Measurements from ENCODE around the gene DAGLA. TPM values are rescaled to one million over a fixed set of nuclear protein-coding genes. Genes with fewer than 3 reads are reported as not detected.
A peak's percentile ranks its signal among the peaks of the same experiment; 100 is the strongest.

Gene DAGLA
- total RNA-seq, 1 donor from 2014 or later = 6.0 TPM

DNA sequence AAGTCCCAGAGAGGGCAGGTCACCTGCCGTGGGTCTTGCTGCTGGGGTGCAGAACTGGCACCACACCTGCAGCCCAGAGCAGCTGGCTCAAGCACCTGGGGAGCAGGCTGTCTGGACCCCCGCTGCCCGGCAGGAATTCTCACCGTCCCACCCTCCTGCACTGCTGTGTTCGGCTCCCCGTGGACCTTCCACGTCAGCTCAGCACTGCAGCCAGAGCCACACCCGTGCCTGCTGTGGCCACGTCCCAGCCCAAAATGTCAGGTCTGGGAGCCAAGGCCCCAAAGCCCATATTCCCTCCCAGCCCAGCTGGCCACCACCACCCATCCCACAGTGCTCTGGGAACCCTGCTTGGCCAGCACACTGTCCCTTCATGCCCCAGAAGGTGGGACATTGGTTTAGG lies 44.2 kb downstream of the DAGLA start:
- no peak overlapping the region for H3K4me3 ChIP-seq
- ATAC-seq = no peak
- H3K27me3 ChIP-seq = no peaks in the 10 kb centered on the region
- H3K27ac ChIP-seq = no peak overlapping the region
- TF ChIP-seq, protein P1, sequence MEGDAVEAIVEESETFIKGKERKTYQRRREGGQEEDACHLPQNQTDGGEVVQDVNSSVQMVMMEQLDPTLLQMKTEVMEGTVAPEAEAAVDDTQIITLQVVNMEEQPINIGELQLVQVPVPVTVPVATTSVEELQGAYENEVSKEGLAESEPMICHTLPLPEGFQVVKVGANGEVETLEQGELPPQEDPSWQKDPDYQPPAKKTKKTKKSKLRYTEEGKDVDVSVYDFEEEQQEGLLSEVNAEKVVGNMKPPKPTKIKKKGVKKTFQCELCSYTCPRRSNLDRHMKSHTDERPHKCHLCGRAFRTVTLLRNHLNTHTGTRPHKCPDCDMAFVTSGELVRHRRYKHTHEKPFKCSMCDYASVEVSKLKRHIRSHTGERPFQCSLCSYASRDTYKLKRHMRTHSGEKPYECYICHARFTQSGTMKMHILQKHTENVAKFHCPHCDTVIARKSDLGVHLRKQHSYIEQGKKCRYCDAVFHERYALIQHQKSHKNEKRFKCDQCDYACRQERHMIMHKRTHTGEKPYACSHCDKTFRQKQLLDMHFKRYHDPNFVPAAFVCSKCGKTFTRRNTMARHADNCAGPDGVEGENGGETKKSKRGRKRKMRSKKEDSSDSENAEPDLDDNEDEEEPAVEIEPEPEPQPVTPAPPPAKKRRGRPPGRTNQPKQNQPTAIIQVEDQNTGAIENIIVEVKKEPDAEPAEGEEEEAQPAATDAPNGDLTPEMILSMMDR (IDR thresholded peaks at IDR 0.05) = no peak
- no peaks in the 10 kb centered on the region for H3K4me1 ChIP-seq
- no peaks in the 10 kb centered on the region for H3K9me3 ChIP-seq
- no peaks in the 10 kb centered on the region for H3K36me3 ChIP-seq
- DNase-seq = no peak
- intact Hi-C loops (cut with DNase I) = no loop called here

DNA sequence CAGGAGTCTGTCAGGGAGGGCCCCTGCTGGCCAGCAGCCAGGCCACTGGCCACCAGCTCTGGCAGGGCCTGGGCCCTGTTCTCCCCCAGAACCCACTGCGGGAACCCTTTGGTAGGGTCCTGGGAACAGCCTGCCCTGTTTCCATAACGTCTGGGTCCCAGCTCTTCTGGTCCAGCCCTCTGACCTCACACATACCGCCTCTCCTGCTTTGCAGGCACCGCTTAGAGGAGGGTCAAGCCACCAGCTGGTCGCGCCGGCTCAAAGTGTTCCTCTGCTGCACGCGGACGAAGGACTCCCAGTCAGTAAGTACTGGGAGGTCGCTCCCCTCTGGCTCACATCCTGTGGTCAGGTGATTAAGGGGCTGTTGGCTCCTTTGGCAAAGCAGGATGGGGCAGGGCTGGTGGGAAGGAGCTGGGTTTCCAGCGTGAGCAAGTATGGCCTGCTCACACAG lies 45.6 kb downstream of the DAGLA start:
- intact Hi-C loops (cut with DNase I) = no loop called here
- DNase-seq = no peak
- Histone ChIP-seq H3K4me1 (no peaks in the 10 kb centered on the region), H3K4me3 (no peak overlapping the region), H3K9me3 (no peaks in the 10 kb centered on the region), H3K27me3 (no peaks in the 10 kb centered on the region), H3K36me3 (no peaks in the 10 kb centered on the region), H3K27ac (no peak overlapping the region)
- ATAC-seq = no peak
- TF ChIP-seq, protein P1 (IDR thresholded peaks at IDR 0.05) = no peak

DNA sequence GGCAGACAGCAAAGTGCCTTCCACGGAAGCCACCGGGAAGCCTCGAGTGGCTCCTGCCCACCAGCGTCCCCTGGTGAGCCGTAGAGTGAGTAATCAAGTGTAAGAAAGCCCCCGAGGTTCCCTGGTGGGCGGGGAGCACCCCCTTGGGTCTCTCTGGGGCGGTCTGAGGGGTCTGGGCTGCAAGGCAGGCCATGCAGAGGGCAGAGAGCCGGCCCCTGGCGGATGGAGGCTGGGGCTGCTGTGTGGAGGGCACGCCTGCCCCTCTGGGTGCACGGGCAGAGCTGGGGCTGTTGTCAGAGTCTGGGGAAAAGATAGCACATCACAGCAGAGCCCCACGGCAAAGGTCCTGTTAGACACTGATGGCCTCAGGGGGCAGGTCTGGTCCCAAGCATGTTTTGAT lies 46.6 kb downstream of the DAGLA start:
- no peak overlapping the region for H3K27ac ChIP-seq
- H3K36me3 ChIP-seq = no peaks in the 10 kb centered on the region
- no peaks in the 10 kb centered on the region for H3K9me3 ChIP-seq
- TF ChIP-seq, protein P1 (IDR thresholded peaks at IDR 0.05) = no peak
- ATAC-seq (no peak), DNase-seq (no peak)
- no peaks in the 10 kb centered on the region for H3K27me3 ChIP-seq
- H3K4me3 ChIP-seq = no peak overlapping the region
- H3K4me1 ChIP-seq = no peaks in the 10 kb centered on the region
- intact Hi-C loops (cut with DNase I) = no loop called here

DNA sequence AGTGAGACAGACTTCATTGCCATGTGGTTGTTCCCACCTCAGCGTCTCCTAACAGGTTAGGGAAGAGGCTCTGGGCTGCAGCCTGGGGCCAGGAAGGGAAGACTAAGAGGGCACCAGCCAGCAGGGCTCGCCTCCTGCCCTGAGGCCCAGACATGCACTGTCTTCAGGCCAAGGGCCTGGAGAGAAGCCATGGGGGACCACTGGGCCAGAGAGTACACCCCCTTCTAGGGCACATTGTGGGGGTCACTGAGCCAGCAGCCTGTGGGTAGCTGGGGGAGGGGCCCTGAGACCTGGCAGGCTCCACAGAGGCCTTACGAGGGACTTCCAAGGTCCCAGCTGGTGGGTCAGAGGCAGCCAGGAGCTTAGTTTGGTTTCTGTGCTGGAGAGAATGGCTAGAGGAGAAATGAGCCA lies 47.2 kb downstream of the DAGLA start:
- Histone ChIP-seq H3K4me1 (no peaks in the 10 kb centered on the region), H3K27ac (peak overlapping the region; percentile 6), H3K27me3 (no peaks in the 10 kb centered on the region), H3K4me3 (no peak overlapping the region), H3K36me3 (no peaks in the 10 kb centered on the region), H3K9me3 (no peaks in the 10 kb centered on the region)
- no peak for DNase-seq
- no peak for ATAC-seq
- intact Hi-C loops (cut with DNase I) = no loop called here
- TF ChIP-seq, protein P1 (IDR thresholded peaks at IDR 0.05) = no peak

DNA sequence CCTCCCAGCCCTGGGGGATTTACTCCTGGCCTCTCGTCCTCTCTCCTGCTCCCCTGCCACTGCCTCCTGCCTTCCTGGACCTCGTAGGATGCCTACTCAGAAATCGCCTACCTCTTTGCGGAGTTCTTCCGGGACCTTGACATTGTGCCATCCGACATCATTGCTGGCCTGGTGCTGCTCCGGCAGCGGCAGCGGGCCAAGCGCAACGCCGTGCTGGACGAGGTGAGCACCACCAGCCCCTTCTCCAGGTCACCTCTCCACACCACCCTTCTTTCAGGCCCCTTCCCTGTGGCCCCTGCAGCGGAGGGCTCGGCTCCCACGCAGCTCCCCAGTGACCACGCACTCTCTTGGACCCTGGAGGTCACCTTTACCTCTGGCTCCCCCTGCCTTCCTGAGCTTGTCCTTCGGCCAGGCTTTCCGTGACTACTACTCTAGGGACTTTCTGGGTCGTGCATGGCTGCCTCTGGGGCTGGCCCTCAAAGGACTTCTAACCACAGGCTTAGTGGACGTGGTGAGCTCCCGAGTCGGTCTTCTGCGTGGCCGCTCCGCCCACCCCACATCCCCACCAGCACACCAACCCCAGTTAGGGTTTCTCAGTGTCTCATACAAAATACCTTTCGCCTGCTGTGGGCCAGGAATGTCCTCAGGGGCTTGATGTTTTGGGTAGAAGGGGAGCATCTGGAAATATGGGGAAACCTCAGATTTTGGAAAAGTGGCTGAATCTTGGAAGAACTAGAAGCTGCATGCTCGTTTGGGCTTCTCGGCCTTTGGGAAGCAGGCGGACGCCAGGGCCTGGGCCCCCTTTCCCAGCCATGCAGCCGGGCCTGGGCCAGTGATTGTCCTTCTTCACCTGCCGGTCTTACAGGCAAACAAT lies 48.1 kb downstream of the DAGLA start:
- H3K36me3 ChIP-seq = no peaks in the 10 kb centered on the region
- H3K27ac ChIP-seq = no peak overlapping the region
- TF ChIP-seq, protein P1 (IDR thresholded peaks at IDR 0.05) = no peak
- H3K9me3 ChIP-seq = no peaks in the 10 kb centered on the region
- DNase-seq (no peak), ATAC-seq (no peak)
- intact Hi-C loops (cut with DNase I) = no loop called here
- no peak overlapping the region for H3K4me3 ChIP-seq
- H3K27me3 ChIP-seq = no peaks in the 10 kb centered on the region
- H3K4me1 ChIP-seq = peaks cover 5% of the 10 kb centered on the region

Measured in upper lobe of right lung (tissue), 1 donor.